ENCODE measurements around the gene LAX1.

LAX1 gene

DNA sequence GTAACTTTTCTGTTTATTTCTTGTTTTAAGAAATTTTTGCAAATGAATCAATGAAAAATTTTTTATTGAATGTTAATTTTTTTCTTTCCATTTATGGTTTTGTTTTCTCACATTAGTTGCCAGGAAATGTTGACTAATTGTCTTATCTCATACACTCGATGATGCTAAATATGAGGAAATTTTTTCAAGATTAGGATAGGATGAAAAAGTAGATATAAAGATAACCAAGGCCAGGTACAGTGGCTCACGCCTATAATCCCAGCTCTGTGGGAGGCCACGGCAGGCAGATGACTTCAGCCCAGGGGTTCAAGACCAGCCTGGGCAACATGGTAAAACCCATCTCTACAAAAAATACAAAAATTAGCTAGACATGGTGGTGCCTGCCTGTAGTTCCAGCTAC lies 12.6 kb downstream of the LAX1 start:
- no peak overlapping the region for H3K9ac ChIP-seq (ENCODE audit: low read length)

DNA sequence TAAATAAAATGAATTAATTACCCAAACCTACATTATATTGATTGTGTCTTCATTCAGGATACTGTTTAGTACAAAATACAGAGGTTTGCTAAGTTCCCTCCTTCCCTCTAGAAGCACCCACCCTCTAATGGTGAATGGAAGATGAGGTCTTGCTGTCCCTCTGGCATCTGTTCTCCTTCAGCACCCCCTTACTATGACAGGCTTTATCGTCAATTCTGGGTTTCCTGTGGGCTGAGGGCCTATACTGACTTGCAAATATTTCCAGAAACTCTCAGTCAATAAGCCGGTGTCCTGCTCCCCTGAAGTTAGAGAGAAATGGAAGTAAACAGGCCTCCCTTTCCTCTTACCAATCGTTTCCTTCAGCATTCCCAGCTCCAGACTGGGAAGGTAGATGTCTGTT lies 13.2 kb downstream of the LAX1 start:
- Histone ChIP-seq H3K36me3 (replicated peaks; ENCODE audit: low read depth, low read length) (no peaks in the 10 kb centered on the region), H3K9me3 (ENCODE audit: insufficient read depth, low read length) (no peaks in the 10 kb centered on the region), H3K27ac (ENCODE audit: low read length) (no peak overlapping the region), H3K4me1 (ENCODE audit: low read length) (no peaks in the 10 kb centered on the region), H4K20me1 (ENCODE audit: insufficient read depth, low read length) (no peaks in the 10 kb centered on the region), H3K79me2 (ENCODE audit: low read length) (no peaks in the 10 kb centered on the region), H3K4me3 (ENCODE audit: low read length) (no peak overlapping the region), H3K27me3 (ENCODE audit: low read depth, low read length) (no peaks in the 10 kb centered on the region), H2AFZ (ENCODE audit: low read depth, low read length) (no peak overlapping the region), H3K4me2 (ENCODE audit: low read length) (no peak overlapping the region), H3K9ac (ENCODE audit: low read length) (no peak overlapping the region)
- no peak for TF ChIP-seq EZH2phosphoT487 (IDR thresholded peaks at IDR 0.05; ENCODE audit: low read depth)
- TF ChIP-seq, protein P1, sequence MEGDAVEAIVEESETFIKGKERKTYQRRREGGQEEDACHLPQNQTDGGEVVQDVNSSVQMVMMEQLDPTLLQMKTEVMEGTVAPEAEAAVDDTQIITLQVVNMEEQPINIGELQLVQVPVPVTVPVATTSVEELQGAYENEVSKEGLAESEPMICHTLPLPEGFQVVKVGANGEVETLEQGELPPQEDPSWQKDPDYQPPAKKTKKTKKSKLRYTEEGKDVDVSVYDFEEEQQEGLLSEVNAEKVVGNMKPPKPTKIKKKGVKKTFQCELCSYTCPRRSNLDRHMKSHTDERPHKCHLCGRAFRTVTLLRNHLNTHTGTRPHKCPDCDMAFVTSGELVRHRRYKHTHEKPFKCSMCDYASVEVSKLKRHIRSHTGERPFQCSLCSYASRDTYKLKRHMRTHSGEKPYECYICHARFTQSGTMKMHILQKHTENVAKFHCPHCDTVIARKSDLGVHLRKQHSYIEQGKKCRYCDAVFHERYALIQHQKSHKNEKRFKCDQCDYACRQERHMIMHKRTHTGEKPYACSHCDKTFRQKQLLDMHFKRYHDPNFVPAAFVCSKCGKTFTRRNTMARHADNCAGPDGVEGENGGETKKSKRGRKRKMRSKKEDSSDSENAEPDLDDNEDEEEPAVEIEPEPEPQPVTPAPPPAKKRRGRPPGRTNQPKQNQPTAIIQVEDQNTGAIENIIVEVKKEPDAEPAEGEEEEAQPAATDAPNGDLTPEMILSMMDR (IDR thresholded peaks at IDR 0.05; ENCODE audit: low read depth, low read length), result no peak

More for the DNA sequence above, 12.6 kb downstream of the LAX1 start:
- Histone ChIP-seq H3K4me3 (ENCODE audit: low read length) (no peak overlapping the region), H4K20me1 (ENCODE audit: insufficient read depth, low read length) (no peaks in the 10 kb centered on the region), H3K4me2 (ENCODE audit: low read length) (no peak overlapping the region), H3K79me2 (ENCODE audit: low read length) (no peaks in the 10 kb centered on the region), H3K36me3 (replicated peaks; ENCODE audit: low read depth, low read length) (no peaks in the 10 kb centered on the region), H3K9me3 (ENCODE audit: insufficient read depth, low read length) (no peaks in the 10 kb centered on the region), H3K27me3 (ENCODE audit: low read depth, low read length) (0 out of 2 replicates have a peak, but pooled peaks cover 3% of the 10 kb centered on the region), H2AFZ (ENCODE audit: low read depth, low read length) (no peak overlapping the region), H3K27ac (ENCODE audit: low read length) (no peak overlapping the region), H3K4me1 (ENCODE audit: low read length) (no peaks in the 10 kb centered on the region)
- TF ChIP-seq, protein P1 (IDR thresholded peaks at IDR 0.05; ENCODE audit: low read depth, low read length), result no peak
- no peak for TF ChIP-seq EZH2phosphoT487 (IDR thresholded peaks at IDR 0.05; ENCODE audit: low read depth)

- TF ChIP-seq, protein P1 (IDR thresholded peaks at IDR 0.05; ENCODE audit: low read depth, low read length), result no peak
- no peak for TF ChIP-seq EZH2phosphoT487 (IDR thresholded peaks at IDR 0.05; ENCODE audit: low read depth)
- Histone ChIP-seq H3K4me3 (ENCODE audit: low read length) (no peak overlapping the region), H3K27me3 (ENCODE audit: low read depth, low read length) (no peaks in the 10 kb centered on the region), H3K36me3 (replicated peaks; ENCODE audit: low read depth, low read length) (no peaks in the 10 kb centered on the region), H3K27ac (ENCODE audit: low read length) (no peak overlapping the region), H3K9me3 (ENCODE audit: insufficient read depth, low read length) (no peaks in the 10 kb centered on the region), H3K4me1 (ENCODE audit: low read length) (no peaks in the 10 kb centered on the region), H3K9ac (ENCODE audit: low read length) (no peak overlapping the region), H3K79me2 (ENCODE audit: low read length) (no peaks in the 10 kb centered on the region), H2AFZ (ENCODE audit: low read depth, low read length) (no peak overlapping the region), H4K20me1 (ENCODE audit: insufficient read depth, low read length) (no peaks in the 10 kb centered on the region), H3K4me2 (ENCODE audit: low read length) (no peak overlapping the region)
Observed at GRCh38 chr1:203778789-203779188, 13.8 kb downstream of the LAX1 start.

- H3K4me2 ChIP-seq (ENCODE audit: low read length), result no peak overlapping the region
- no peaks in the 10 kb centered on the region for H3K9me3 ChIP-seq (ENCODE audit: insufficient read depth, low read length)
- H2AFZ ChIP-seq (ENCODE audit: low read depth, low read length), result no peak overlapping the region
- H3K4me3 ChIP-seq (ENCODE audit: low read length), result no peak overlapping the region
- no peaks in the 10 kb centered on the region for H3K36me3 ChIP-seq (replicated peaks; ENCODE audit: low read depth, low read length)
- no peak overlapping the region for H3K9ac ChIP-seq (ENCODE audit: low read length)
- H3K79me2 ChIP-seq (ENCODE audit: low read length), result no peaks in the 10 kb centered on the region
- no peaks in the 10 kb centered on the region for H3K27me3 ChIP-seq (ENCODE audit: low read depth, low read length)
- TF ChIP-seq, protein P1 (IDR thresholded peaks at IDR 0.05; ENCODE audit: low read depth, low read length), result no peak
- TF ChIP-seq EZH2phosphoT487 (IDR thresholded peaks at IDR 0.05; ENCODE audit: low read depth), result no peak
- H3K27ac ChIP-seq (ENCODE audit: low read length), result no peak overlapping the region
- no peaks in the 10 kb centered on the region for H3K4me1 ChIP-seq (ENCODE audit: low read length)
- H4K20me1 ChIP-seq (ENCODE audit: insufficient read depth, low read length), result no peaks in the 10 kb centered on the region
Observed at GRCh38 chr1:203781962-203782361, 17.0 kb downstream of the LAX1 start.
